HepG2 (cell line): ENCODE results near the gene CYLD. TPM values are rescaled to one million over a fixed set of nuclear protein-coding genes. Genes with fewer than 3 reads are reported as not detected.
A peak's percentile ranks its signal among the peaks of the same experiment; 100 is the strongest.

Experiments used
- ATAD3A ChIP-seq: sonication (generic); formaldehyde crosslinking; IDR thresholded peaks from 2 replicates; pipeline ENCODE4 v1.4.0; 2020; ENCODE audit warnings: missing genetic modification reagents
- ATF3 ChIP-seq: sonication (generic); formaldehyde crosslinking; IDR thresholded peaks from 2 replicates; pipeline ENCODE4 v1.4.0; 2020; ENCODE audit warnings: missing genetic modification reagents
- BORCS8-MEF2B ChIP-seq: sonication (generic); formaldehyde crosslinking; IDR thresholded peaks from 2 replicates; pipeline ENCODE4 v1.8.0; 2022; ENCODE audit warnings: mild to moderate bottlenecking, missing genetic modification reagents
- NFIC ChIP-seq: IDR thresholded peaks from 2 replicates; pipeline ENCODE4 v1.6.1; 2012; ENCODE audit warnings: mild to moderate bottlenecking, low read length, inconsistent platforms
- NFKBIZ ChIP-seq: IDR thresholded peaks from 2 replicates; pipeline ENCODE4 v1.6.1; 2018; ENCODE audit warnings: missing genetic modification reagents, missing compliant biosample characterization
- RORA ChIP-seq: sonication (generic); formaldehyde crosslinking; IDR thresholded peaks from 2 replicates; pipeline ENCODE4 v1.5.0; 2020; ENCODE audit warnings: mild to moderate bottlenecking, missing genetic modification reagents, moderate library complexity
- YY1 ChIP-seq: IDR thresholded peaks from 2 replicates; pipeline ENCODE4 v1.6.1; 2011; ENCODE audit warnings: low read length, low read depth, moderate library complexity, mild to moderate bottlenecking; ENCODE audit not compliant: insufficient read depth, insufficient replicate concordance
- ZMAT5 ChIP-seq: sonication (generic); formaldehyde crosslinking; IDR thresholded peaks from 2 replicates; pipeline ENCODE4 v1.5.0; 2020; ENCODE audit warnings: mild to moderate bottlenecking, low read depth, missing genetic modification reagents, borderline replicate concordance
- ZNF143 ChIP-seq: sonication (generic); formaldehyde crosslinking; IDR thresholded peaks from 2 replicates; pipeline ENCODE4 v1.4.0; 2020; ENCODE audit warnings: missing genetic modification reagents
- ZNF383 ChIP-seq: sonication (generic); formaldehyde crosslinking; IDR thresholded peaks from 2 replicates; pipeline ENCODE4 v1.4.0; 2020; ENCODE audit warnings: missing genetic modification reagents, mild to moderate bottlenecking, borderline replicate concordance
- ZNF549 ChIP-seq: sonication (generic); formaldehyde crosslinking; IDR thresholded peaks from 2 replicates; pipeline ENCODE4 v1.5.0; 2020; ENCODE audit warnings: missing genetic modification reagents
- ZNF563 ChIP-seq: sonication (generic); formaldehyde crosslinking; IDR thresholded peaks from 2 replicates; pipeline ENCODE4 v1.8.0; 2022; ENCODE audit warnings: mild to moderate bottlenecking, moderate library complexity, missing genetic modification reagents
- ZNF776 ChIP-seq: sonication (generic); formaldehyde crosslinking; IDR thresholded peaks from 2 replicates; pipeline ENCODE4 v1.4.0; 2020; ENCODE audit warnings: mild to moderate bottlenecking, missing genetic modification reagents
- ZNF788 ChIP-seq: sonication (generic); formaldehyde crosslinking; IDR thresholded peaks from 2 replicates; pipeline ENCODE4 v1.5.0; 2020; ENCODE audit warnings: mild to moderate bottlenecking, missing genetic modification reagents, borderline replicate concordance
- ZNF816 ChIP-seq: sonication (generic); formaldehyde crosslinking; IDR thresholded peaks from 2 replicates; pipeline ENCODE4 v1.8.0; 2022; ENCODE audit warnings: missing genetic modification reagents, mild to moderate bottlenecking, borderline replicate concordance
- ZNF891 ChIP-seq: sonication (generic); formaldehyde crosslinking; IDR thresholded peaks from 2 replicates; pipeline ENCODE4 v1.5.0; 2020; ENCODE audit warnings: mild to moderate bottlenecking, missing genetic modification reagents
- ZSCAN12 ChIP-seq: sonication (generic); formaldehyde crosslinking; IDR thresholded peaks from 2 replicates; pipeline ENCODE4 v1.9.0; 2021; ENCODE audit warnings: mild to moderate bottlenecking, missing genetic modification reagents
- polyA plus RNA-seq, 8 experiments: library from polyadenylated mRNA; depleted of rRNA in 3 of 8; stranded (reverse) in 7 of 8; unstranded in 1 of 8; fragments of >200 nt; fragmentation: Illumina TruSeq in 4 of 8; extraction: Trizol in 4 of 8; gene quantifications; 2 replicates each; pipeline versions ENCODE4 v1.2.1 to v1.2.3, GENCODE V29; 2011 to 2016; ENCODE audit warnings: low read depth in 4 of 8, missing spikeins in 1 of 8, mixed read lengths in 1 of 8; ENCODE audit not compliant: insufficient read depth in 1 of 8
- total RNA-seq, 5 experiments: library from RNA; depleted of rRNA; stranded (reverse); fragments of >200 nt; fragmentation: Illumina TruSeq; extraction: Trizol; gene quantifications; 2 replicates each; pipeline ENCODE4 v1.2.3, GENCODE V29; 2016; ENCODE audit warnings: low read depth in 1 of 5
- TF ChIP-seq, protein P1 (sequence below): sonication (generic); formaldehyde crosslinking; IDR thresholded peaks from 2 replicates; pipeline ENCODE4 v1.5.1; 2020; ENCODE audit warnings: missing genetic modification reagents, mild to moderate bottlenecking, borderline replicate concordance
- TF ChIP-seq, protein P2 (sequence below): IDR thresholded peaks from 2 replicates; pipeline ENCODE4 v1.6.1; 2016; ENCODE audit warnings: low read depth, borderline replicate concordance
- TF ChIP-seq, protein P3 (sequence below): sonication (generic); formaldehyde crosslinking; IDR thresholded peaks from 2 replicates; pipeline ENCODE4 v1.4.0; 2020; ENCODE audit warnings: low read depth, missing genetic modification reagents
- TF ChIP-seq, protein P4 (sequence below): sonication (generic); formaldehyde crosslinking; IDR thresholded peaks from 2 replicates; pipeline ENCODE4 v1.5.0; 2020; ENCODE audit warnings: mild to moderate bottlenecking, missing genetic modification reagents

Gene CYLD
- total and polyA plus RNA-seq, 2 of the 13 experiments (the other 11 are each of a cell fraction or from before 2014, with no cell fraction given) = 6.1 to 11.4 TPM

GRCh38 chr16:50804290-50804907, 62.5 kb downstream of the CYLD start (continued):
- no peak for TF ChIP-seq ZNF891 (CRISPR knock-in tag)
- TF ChIP-seq, protein P1, sequence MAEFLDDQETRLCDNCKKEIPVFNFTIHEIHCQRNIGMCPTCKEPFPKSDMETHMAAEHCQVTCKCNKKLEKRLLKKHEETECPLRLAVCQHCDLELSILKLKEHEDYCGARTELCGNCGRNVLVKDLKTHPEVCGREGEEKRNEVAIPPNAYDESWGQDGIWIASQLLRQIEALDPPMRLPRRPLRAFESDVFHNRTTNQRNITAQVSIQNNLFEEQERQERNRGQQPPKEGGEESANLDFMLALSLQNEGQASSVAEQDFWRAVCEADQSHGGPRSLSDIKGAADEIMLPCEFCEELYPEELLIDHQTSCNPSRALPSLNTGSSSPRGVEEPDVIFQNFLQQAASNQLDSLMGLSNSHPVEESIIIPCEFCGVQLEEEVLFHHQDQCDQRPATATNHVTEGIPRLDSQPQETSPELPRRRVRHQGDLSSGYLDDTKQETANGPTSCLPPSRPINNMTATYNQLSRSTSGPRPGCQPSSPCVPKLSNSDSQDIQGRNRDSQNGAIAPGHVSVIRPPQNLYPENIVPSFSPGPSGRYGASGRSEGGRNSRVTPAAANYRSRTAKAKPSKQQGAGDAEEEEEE (CRISPR knock-in tag) = peak; percentile 65; the same call in 1 of the 2 replicates
- peak; percentile 73; the same call in 1 of the 2 replicates for TF ChIP-seq BORCS8-MEF2B (CRISPR knock-in tag)
- TF ChIP-seq, protein P2, sequence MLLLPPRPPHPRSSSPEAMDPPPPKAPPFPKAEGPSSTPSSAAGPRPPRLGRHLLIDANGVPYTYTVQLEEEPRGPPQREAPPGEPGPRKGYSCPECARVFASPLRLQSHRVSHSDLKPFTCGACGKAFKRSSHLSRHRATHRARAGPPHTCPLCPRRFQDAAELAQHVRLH = peak; percentile 79; the same call in 1 of the 2 replicates
- TF ChIP-seq ZNF776 = no peak
- TF ChIP-seq ZNF383 (CRISPR knock-in tag) = no peak
- no peak for TF ChIP-seq ZNF143
- TF ChIP-seq YY1 = peak; percentile 58
- TF ChIP-seq, protein P3, sequence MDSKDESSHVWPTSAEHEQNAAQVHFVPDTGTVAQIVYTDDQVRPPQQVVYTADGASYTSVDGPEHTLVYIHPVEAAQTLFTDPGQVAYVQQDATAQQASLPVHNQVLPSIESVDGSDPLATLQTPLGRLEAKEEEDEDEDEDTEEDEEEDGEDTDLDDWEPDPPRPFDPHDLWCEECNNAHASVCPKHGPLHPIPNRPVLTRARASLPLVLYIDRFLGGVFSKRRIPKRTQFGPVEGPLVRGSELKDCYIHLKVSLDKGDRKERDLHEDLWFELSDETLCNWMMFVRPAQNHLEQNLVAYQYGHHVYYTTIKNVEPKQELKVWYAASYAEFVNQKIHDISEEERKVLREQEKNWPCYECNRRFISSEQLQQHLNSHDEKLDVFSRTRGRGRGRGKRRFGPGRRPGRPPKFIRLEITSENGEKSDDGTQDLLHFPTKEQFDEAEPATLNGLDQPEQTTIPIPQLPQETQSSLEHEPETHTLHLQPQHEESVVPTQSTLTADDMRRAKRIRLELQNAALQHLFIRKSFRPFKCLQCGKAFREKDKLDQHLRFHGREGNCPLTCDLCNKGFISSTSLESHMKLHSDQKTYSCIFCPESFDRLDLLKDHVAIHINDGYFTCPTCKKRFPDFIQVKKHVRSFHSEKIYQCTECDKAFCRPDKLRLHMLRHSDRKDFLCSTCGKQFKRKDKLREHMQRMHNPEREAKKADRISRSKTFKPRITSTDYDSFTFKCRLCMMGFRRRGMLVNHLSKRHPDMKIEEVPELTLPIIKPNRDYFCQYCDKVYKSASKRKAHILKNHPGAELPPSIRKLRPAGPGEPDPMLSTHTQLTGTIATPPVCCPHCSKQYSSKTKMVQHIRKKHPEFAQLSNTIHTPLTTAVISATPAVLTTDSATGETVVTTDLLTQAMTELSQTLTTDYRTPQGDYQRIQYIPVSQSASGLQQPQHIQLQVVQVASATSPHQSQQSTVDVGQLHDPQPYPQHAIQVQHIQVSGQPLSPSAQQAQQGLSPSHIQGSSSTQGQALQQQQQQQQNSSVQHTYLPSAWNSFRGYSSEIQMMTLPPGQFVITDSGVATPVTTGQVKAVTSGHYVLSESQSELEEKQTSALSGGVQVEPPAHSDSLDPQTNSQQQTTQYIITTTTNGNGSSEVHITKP (CRISPR knock-in tag) = no peak
- TF ChIP-seq ZNF549 (CRISPR knock-in tag) = no peak
- no peak for TF ChIP-seq ATAD3A (CRISPR knock-in tag)
- TF ChIP-seq ZNF788 = peak; percentile 30; the same call in 1 of the 2 replicates
- TF ChIP-seq ZSCAN12 = no peak
- TF ChIP-seq ATF3 (CRISPR knock-in tag) = no peak
- no peak for TF ChIP-seq ZMAT5 (CRISPR knock-in tag)
- TF ChIP-seq, protein P4, sequence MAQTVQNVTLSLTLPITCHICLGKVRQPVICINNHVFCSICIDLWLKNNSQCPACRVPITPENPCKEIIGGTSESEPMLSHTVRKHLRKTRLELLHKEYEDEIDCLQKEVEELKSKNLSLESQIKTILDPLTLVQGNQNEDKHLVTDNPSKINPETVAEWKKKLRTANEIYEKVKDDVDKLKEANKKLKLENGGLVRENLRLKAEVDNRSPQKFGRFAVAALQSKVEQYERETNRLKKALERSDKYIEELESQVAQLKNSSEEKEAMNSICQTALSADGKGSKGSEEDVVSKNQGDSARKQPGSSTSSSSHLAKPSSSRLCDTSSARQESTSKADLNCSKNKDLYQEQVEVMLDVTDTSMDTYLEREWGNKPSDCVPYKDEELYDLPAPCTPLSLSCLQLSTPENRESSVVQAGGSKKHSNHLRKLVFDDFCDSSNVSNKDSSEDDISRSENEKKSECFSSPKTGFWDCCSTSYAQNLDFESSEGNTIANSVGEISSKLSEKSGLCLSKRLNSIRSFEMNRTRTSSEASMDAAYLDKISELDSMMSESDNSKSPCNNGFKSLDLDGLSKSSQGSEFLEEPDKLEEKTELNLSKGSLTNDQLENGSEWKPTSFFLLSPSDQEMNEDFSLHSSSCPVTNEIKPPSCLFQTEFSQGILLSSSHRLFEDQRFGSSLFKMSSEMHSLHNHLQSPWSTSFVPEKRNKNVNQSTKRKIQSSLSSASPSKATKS = no peak
- 0 out of 2 replicates have a peak, but pooled peaks have one; percentile 34 for TF ChIP-seq ZNF816 (CRISPR knock-in tag)
- no peak for TF ChIP-seq NFKBIZ
- no peak for TF ChIP-seq ZNF563 (CRISPR knock-in tag)
- no peak for TF ChIP-seq NFIC
- no peak for TF ChIP-seq RORA (CRISPR knock-in tag)
